ENCODE measurements around the gene SLC35A4. TPM values are rescaled to one million over a fixed set of nuclear protein-coding genes. Genes with fewer than 3 reads are reported as not detected.

The SLC35A4 gene
- total and polyA plus RNA-seq, 2 of the 8 experiments (the other 6 are each of a cell fraction or from before 2014, with no cell fraction given), result 78.6 to 133 TPM

DNA sequence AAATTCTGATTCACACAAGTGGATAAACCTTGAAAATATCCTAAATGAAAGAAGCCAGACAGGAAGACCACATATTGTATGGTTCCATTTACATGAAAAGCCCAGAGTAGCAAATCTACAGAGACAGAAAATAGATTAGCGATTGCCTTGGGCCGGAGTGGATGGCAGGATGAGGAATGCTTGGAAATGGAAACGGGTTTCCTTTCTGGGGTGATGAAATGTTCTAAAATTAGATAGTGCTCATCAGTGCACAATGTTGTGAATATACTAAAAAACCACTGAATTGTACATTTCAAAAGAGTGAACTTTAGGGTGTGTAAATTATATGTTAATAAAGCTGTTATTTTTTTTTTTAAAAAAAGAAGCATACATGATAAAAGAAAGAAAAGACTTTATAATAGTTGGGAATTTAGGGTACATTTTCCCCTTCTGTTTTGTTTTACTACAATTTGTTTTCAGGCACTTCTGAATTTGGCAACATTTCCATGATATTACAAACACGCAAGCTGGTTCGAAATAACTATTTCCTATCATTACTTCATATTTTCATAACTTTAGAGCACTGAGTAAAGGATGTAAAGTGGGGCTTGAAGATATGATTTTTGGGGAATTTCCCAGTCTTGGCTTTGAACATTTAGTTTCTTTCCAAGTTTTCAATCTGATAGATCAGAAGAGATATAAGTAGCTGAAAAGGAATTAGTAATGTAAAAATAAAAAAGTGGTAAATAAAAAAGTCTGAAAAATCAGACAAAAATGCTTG, 23.9 kb downstream of the SLC35A4 start:
- no peaks in the 10 kb centered on the region for H3K27me3 ChIP-seq (replicated peaks in 1 of 4; ENCODE audit: control insufficient read depth in 3 of 4, extremely low read depth in 1 of 4, insufficient read depth in 3 of 4, low read length in 3 of 4)
- no peak overlapping the region for H2BK12ac ChIP-seq (ENCODE audit: low read depth, low read length)
- H2BK5ac ChIP-seq (ENCODE audit: low read depth, low read length), result no peak overlapping the region
- no peaks in the 10 kb centered on the region for H3K36me3 ChIP-seq (ENCODE audit: control insufficient read depth in 2 of 4, insufficient read depth in 4 of 4, low read length in 3 of 4)
- H3K18ac ChIP-seq (ENCODE audit: extremely low read depth, low read length), result no peak overlapping the region
- H3K23ac ChIP-seq (ENCODE audit: insufficient read length), result no peak overlapping the region
- H2AFZ ChIP-seq (ENCODE audit: low read length), result no peak overlapping the region
- H3K4ac ChIP-seq (replicated peaks; ENCODE audit: insufficient read length, low read depth, low read length), result no peak overlapping the region
- ChIA-PET POLR2A (ENCODE audit: partially characterized antibody) (no interaction called here), CTCF (ENCODE audit: partially characterized antibody) (interaction anchor here (1.1 kb wide), 1 partner anchor 22 kb away, joined by 3 read pairs; no protein-coding TSS in a partner anchor)
- no peak overlapping the region for H3K4me2 ChIP-seq (ENCODE audit: insufficient read depth in 1 of 2, low read depth in 2 of 2, low read length in 2 of 2)
- H3K79me2 ChIP-seq (ENCODE audit: control insufficient read depth in 1 of 2, insufficient read depth in 2 of 2, low read length in 2 of 2), result no peaks in the 10 kb centered on the region
- no peaks in the 10 kb centered on the region for H3K79me1 ChIP-seq (ENCODE audit: low read depth, low read length)
- no peak overlapping the region for H3K9ac ChIP-seq (replicated peaks in 1 of 4; ENCODE audit: extremely low read depth in 1 of 4, low read depth in 3 of 4, low read length in 3 of 4)
- no peak overlapping the region for H3K14ac ChIP-seq (ENCODE audit: insufficient read length)
- H3K56ac ChIP-seq (replicated peaks; ENCODE audit: insufficient read length, low read depth, low read length), result no peak overlapping the region
- H3K4me1 ChIP-seq (replicated peaks in 1 of 4; ENCODE audit: control insufficient read depth in 3 of 4, insufficient read depth in 4 of 4, low read length in 3 of 4), result no peaks in the 10 kb centered on the region
- no peak overlapping the region for H2BK120ac ChIP-seq (replicated peaks; ENCODE audit: low read depth, low read length)
- H2BK20ac ChIP-seq (ENCODE audit: low read length), result no peak overlapping the region
- H3K4me3 ChIP-seq (ENCODE audit: extremely low read depth in 1 of 4, insufficient read depth in 2 of 4, low read depth in 3 of 4, low read length in 4 of 4), result no peak overlapping the region
- no peak overlapping the region for H4K5ac ChIP-seq (ENCODE audit: insufficient read length, low read depth, low read length)
- no peak overlapping the region for H2AK5ac ChIP-seq (ENCODE audit: low read depth, low read length)
- no peak overlapping the region for H2BK15ac ChIP-seq (ENCODE audit: low read length)
- no peak for DNase-seq (ENCODE audit: low read depth in 1 of 2, low spot score in 2 of 2)
- H3K9me3 ChIP-seq (ENCODE audit: insufficient read depth in 2 of 2, low read depth in 1 of 2, low read length in 1 of 2), result 0 out of 4 replicates have a peak, but pooled peaks cover 0 to 2% of the 10 kb centered on the region in 2 experiments
- no peak overlapping the region for H3K27ac ChIP-seq (ENCODE audit: low read depth, low read length)
- TF ChIP-seq HDAC2 (IDR thresholded peaks at IDR 0.05; ENCODE audit: borderline replicate concordance in 1 of 2, low read depth in 2 of 2, low read length in 2 of 2), result no peak
- no peak for TF ChIP-seq CHD1 (IDR thresholded peaks at IDR 0.05; ENCODE audit: low read depth, low read length)
- TF ChIP-seq RXRA (IDR thresholded peaks at IDR 0.05; ENCODE audit: insufficient read depth, low read depth, low read length), result no peak
- TF ChIP-seq BACH1 (IDR thresholded peaks at IDR 0.05; ENCODE audit: low read length), result no peak
- TF ChIP-seq BCL11A (IDR thresholded peaks at IDR 0.05; ENCODE audit: low read depth in 2 of 2, low read length in 2 of 2), result no peak
- TF ChIP-seq SUZ12 (IDR thresholded peaks at IDR 0.05; ENCODE audit: low read length), result no peak
- no peak for TF ChIP-seq CTBP2 (IDR thresholded peaks at IDR 0.05; ENCODE audit: borderline replicate concordance, insufficient read depth, insufficient read length, low read length)
- no peak for TF ChIP-seq KDM1A (IDR thresholded peaks at IDR 0.05; ENCODE audit: borderline replicate concordance, low read length)
- no peak for TF ChIP-seq POLR2A (IDR thresholded peaks at IDR 0.05; ENCODE audit: control extremely low read depth in 1 of 2, low read depth in 2 of 2, low read length in 2 of 2)
- TF ChIP-seq YY1 (IDR thresholded peaks at IDR 0.05; ENCODE audit: low read depth, low read length), result no peak
- no peak for TF ChIP-seq SP2 (IDR thresholded peaks at IDR 0.05; ENCODE audit: low read length)
- no peak for TF ChIP-seq GTF2F1 (IDR thresholded peaks at IDR 0.05; ENCODE audit: borderline replicate concordance, low read depth, low read length)
- TF ChIP-seq SIX5 (IDR thresholded peaks at IDR 0.05; ENCODE audit: low read depth, low read length), result no peak
- H4K91ac ChIP-seq (replicated peaks; ENCODE audit: insufficient read length, low read length), result no peak overlapping the region
- H4K8ac ChIP-seq (ENCODE audit: extremely low read depth, insufficient read depth, low read length), result no peak overlapping the region
- peaks cover 1% of the 10 kb centered on the region; the same call in 1 of the 2 replicates for H3K23me2 ChIP-seq (ENCODE audit: low read depth, low read length)
- WGBS, 2 experiments (ENCODE audit: extremely low coverage in 1 of 2, insufficient coverage in 1 of 2, insufficient read length in 1 of 2, insufficient replicate concordance in 2 of 2, low coverage in 1 of 2, low lambda C conversion rate in 2 of 2, missing lambda C conversion rate in 1 of 2), result 95% methylated on average over 5 of the region's 5 CpGs; no CpG with 5 or more reads in 1 of the 2 experiments
- no peaks in the 10 kb centered on the region for H4K20me1 ChIP-seq (replicated peaks in 1 of 2; ENCODE audit: control insufficient read depth in 1 of 2, insufficient read depth in 2 of 2, low read length in 2 of 2)
- no peak for FAIRE-seq
